Measurements from ENCODE around the gene CAMKK1.

Gene CAMKK1

GRCh38 chr17:3925684-3926485, 33.0 kb upstream of the CAMKK1 start:
- no peak overlapping the region for H2AFZ ChIP-seq (ENCODE audit: low read length, unreplicated experiment)
- H3K36me3 ChIP-seq (ENCODE audit: insufficient read depth, low read length) = no peaks in the 10 kb centered on the region
- H3K79me2 ChIP-seq (ENCODE audit: control insufficient read depth, insufficient read depth, low read length, unreplicated experiment) = no peaks in the 10 kb centered on the region
- H3K27ac ChIP-seq (ENCODE audit: low read depth, low read length) = no peak overlapping the region
- H3K4me3 ChIP-seq (ENCODE audit: low read depth, low read length) = no peak overlapping the region
- H3K4me1 ChIP-seq (ENCODE audit: control insufficient read depth, insufficient read depth, low read length, unreplicated experiment) = no peaks in the 10 kb centered on the region
- no peaks in the 10 kb centered on the region for H3K27me3 ChIP-seq (ENCODE audit: insufficient read depth, low read length)

- Histone ChIP-seq H3K79me2 (ENCODE audit: control insufficient read depth, insufficient read depth, low read length, unreplicated experiment) (no peaks in the 10 kb centered on the region), H3K4me3 (ENCODE audit: low read depth, low read length) (no peak overlapping the region), H2AFZ (ENCODE audit: low read length, unreplicated experiment) (no peak overlapping the region), H3K4me1 (ENCODE audit: control insufficient read depth, insufficient read depth, low read length, unreplicated experiment) (no peaks in the 10 kb centered on the region), H3K36me3 (ENCODE audit: insufficient read depth, low read length) (no peaks in the 10 kb centered on the region), H3K27ac (ENCODE audit: low read depth, low read length) (no peak overlapping the region), H3K27me3 (ENCODE audit: insufficient read depth, low read length) (no peaks in the 10 kb centered on the region)
Measured at GRCh38 chr17:3924512-3925350, 31.9 kb upstream of the CAMKK1 start.

GRCh38 chr17:3923466-3924190, 30.8 kb upstream of the CAMKK1 start:
- H2AFZ ChIP-seq (ENCODE audit: low read length, unreplicated experiment) = no peak overlapping the region
- H3K79me2 ChIP-seq (ENCODE audit: control insufficient read depth, insufficient read depth, low read length, unreplicated experiment) = no peaks in the 10 kb centered on the region
- no peaks in the 10 kb centered on the region for H3K36me3 ChIP-seq (ENCODE audit: insufficient read depth, low read length)
- no peaks in the 10 kb centered on the region for H3K27me3 ChIP-seq (ENCODE audit: insufficient read depth, low read length)
- H3K4me3 ChIP-seq (ENCODE audit: low read depth, low read length) = no peak overlapping the region
- H3K4me1 ChIP-seq (ENCODE audit: control insufficient read depth, insufficient read depth, low read length, unreplicated experiment) = no peaks in the 10 kb centered on the region
- no peak overlapping the region for H3K27ac ChIP-seq (ENCODE audit: low read depth, low read length)

GRCh38 chr17:3922765-3923164, 29.9 kb upstream of the CAMKK1 start:
- Histone ChIP-seq H3K4me3 (ENCODE audit: low read depth, low read length) (no peak overlapping the region), H3K4me1 (ENCODE audit: control insufficient read depth, insufficient read depth, low read length, unreplicated experiment) (no peaks in the 10 kb centered on the region), H3K36me3 (ENCODE audit: insufficient read depth, low read length) (no peaks in the 10 kb centered on the region), H3K27me3 (ENCODE audit: insufficient read depth, low read length) (no peaks in the 10 kb centered on the region), H2AFZ (ENCODE audit: low read length, unreplicated experiment) (no peak overlapping the region), H3K27ac (ENCODE audit: low read depth, low read length) (no peak overlapping the region), H3K79me2 (ENCODE audit: control insufficient read depth, insufficient read depth, low read length, unreplicated experiment) (no peaks in the 10 kb centered on the region)

- H3K27me3 ChIP-seq (ENCODE audit: insufficient read depth, low read length) = no peaks in the 10 kb centered on the region
- no peaks in the 10 kb centered on the region for H3K79me2 ChIP-seq (ENCODE audit: control insufficient read depth, insufficient read depth, low read length, unreplicated experiment)
- H3K4me3 ChIP-seq (ENCODE audit: low read depth, low read length) = no peak overlapping the region
- no peak overlapping the region for H2AFZ ChIP-seq (ENCODE audit: low read length, unreplicated experiment)
- H3K4me1 ChIP-seq (ENCODE audit: control insufficient read depth, insufficient read depth, low read length, unreplicated experiment) = peaks cover 6% of the 10 kb centered on the region
- no peaks in the 10 kb centered on the region for H3K36me3 ChIP-seq (ENCODE audit: insufficient read depth, low read length)
- no peak overlapping the region for H3K27ac ChIP-seq (ENCODE audit: low read depth, low read length)
Measured at GRCh38 chr17:3921502-3922319, 28.9 kb upstream of the CAMKK1 start.

- Histone ChIP-seq H3K79me2 (ENCODE audit: control insufficient read depth, insufficient read depth, low read length, unreplicated experiment) (no peaks in the 10 kb centered on the region), H3K36me3 (ENCODE audit: insufficient read depth, low read length) (no peaks in the 10 kb centered on the region), H2AFZ (ENCODE audit: low read length, unreplicated experiment) (no peak overlapping the region), H3K27me3 (ENCODE audit: insufficient read depth, low read length) (no peaks in the 10 kb centered on the region), H3K27ac (ENCODE audit: low read depth, low read length) (no peak overlapping the region), H3K4me3 (ENCODE audit: low read depth, low read length) (no peak overlapping the region), H3K4me1 (ENCODE audit: control insufficient read depth, insufficient read depth, low read length, unreplicated experiment) (peaks cover 6% of the 10 kb centered on the region)
Measured at GRCh38 chr17:3921006-3921405, 28.2 kb upstream of the CAMKK1 start.

GRCh38 chr17:3919123-3919624, 26.3 kb upstream of the CAMKK1 start:
- no peak overlapping the region for H2AFZ ChIP-seq (ENCODE audit: low read length, unreplicated experiment)
- H3K36me3 ChIP-seq (ENCODE audit: insufficient read depth, low read length) = no peaks in the 10 kb centered on the region
- H3K27ac ChIP-seq (ENCODE audit: low read depth, low read length) = no peak overlapping the region
- no peak overlapping the region for H3K4me3 ChIP-seq (ENCODE audit: low read depth, low read length)
- H3K4me1 ChIP-seq (ENCODE audit: control insufficient read depth, insufficient read depth, low read length, unreplicated experiment) = peaks cover 6% of the 10 kb centered on the region
- no peaks in the 10 kb centered on the region for H3K79me2 ChIP-seq (ENCODE audit: control insufficient read depth, insufficient read depth, low read length, unreplicated experiment)
- H3K27me3 ChIP-seq (ENCODE audit: insufficient read depth, low read length) = no peaks in the 10 kb centered on the region

GRCh38 chr17:3918372-3919122, 25.7 kb upstream of the CAMKK1 start:
- Histone ChIP-seq H3K27me3 (ENCODE audit: insufficient read depth, low read length) (no peaks in the 10 kb centered on the region), H2AFZ (ENCODE audit: low read length, unreplicated experiment) (no peak overlapping the region), H3K36me3 (ENCODE audit: insufficient read depth, low read length) (no peaks in the 10 kb centered on the region), H3K4me3 (ENCODE audit: low read depth, low read length) (no peak overlapping the region), H3K79me2 (ENCODE audit: control insufficient read depth, insufficient read depth, low read length, unreplicated experiment) (no peaks in the 10 kb centered on the region), H3K4me1 (ENCODE audit: control insufficient read depth, insufficient read depth, low read length, unreplicated experiment) (peaks cover 6% of the 10 kb centered on the region), H3K27ac (ENCODE audit: low read depth, low read length) (no peak overlapping the region)

GRCh38 chr17:3917391-3917931, 24.6 kb upstream of the CAMKK1 start:
- no peak overlapping the region for H3K4me3 ChIP-seq (ENCODE audit: low read depth, low read length)

More at GRCh38 chr17:3917391-3917931, 24.6 kb upstream of the CAMKK1 start:
- no peaks in the 10 kb centered on the region for H3K36me3 ChIP-seq (ENCODE audit: insufficient read depth, low read length)
- H3K27ac ChIP-seq (ENCODE audit: low read depth, low read length) = no peak overlapping the region
- peaks cover 6% of the 10 kb centered on the region for H3K4me1 ChIP-seq (ENCODE audit: control insufficient read depth, insufficient read depth, low read length, unreplicated experiment)
- no peaks in the 10 kb centered on the region for H3K79me2 ChIP-seq (ENCODE audit: control insufficient read depth, insufficient read depth, low read length, unreplicated experiment)
- H3K27me3 ChIP-seq (ENCODE audit: insufficient read depth, low read length) = no peaks in the 10 kb centered on the region
- H2AFZ ChIP-seq (ENCODE audit: low read length, unreplicated experiment) = no peak overlapping the region

All from ACC112 (cell line).